Activated CD4-positive, alpha-beta T cell treated with anti-CD3 and anti-CD28 coated beads, Interleukin-2, amount 50 U/mL, for 24 hours (primary cell): ENCODE measurements around the gene ATP6V0E1.
A peak's percentile ranks its signal among the peaks of the same experiment; 100 is the strongest.
"Not testable (repeated sequence)": the region's sequence is repeated elsewhere in the genome, so short reads cannot be mapped to it uniquely, and the experiment has no call there.

Experiments
- DNase-seq, 2 donors: peaks; one replicate each; pipeline ENCODE4 v3.0.0-alpha.2; 2020; ENCODE audit warnings: low read depth in 1 of 2, low spot score in 1 of 2

ATP6V0E1 gene

GRCh38 chr5:173032730-173033129 lies 49.2 kb downstream of the ATP6V0E1 start:
- DNase-seq: no peak

- DNase-seq: no peak
These were observed 50.4 kb downstream of the ATP6V0E1 start for GRCh38 chr5:173033923-173034322.

DNA sequence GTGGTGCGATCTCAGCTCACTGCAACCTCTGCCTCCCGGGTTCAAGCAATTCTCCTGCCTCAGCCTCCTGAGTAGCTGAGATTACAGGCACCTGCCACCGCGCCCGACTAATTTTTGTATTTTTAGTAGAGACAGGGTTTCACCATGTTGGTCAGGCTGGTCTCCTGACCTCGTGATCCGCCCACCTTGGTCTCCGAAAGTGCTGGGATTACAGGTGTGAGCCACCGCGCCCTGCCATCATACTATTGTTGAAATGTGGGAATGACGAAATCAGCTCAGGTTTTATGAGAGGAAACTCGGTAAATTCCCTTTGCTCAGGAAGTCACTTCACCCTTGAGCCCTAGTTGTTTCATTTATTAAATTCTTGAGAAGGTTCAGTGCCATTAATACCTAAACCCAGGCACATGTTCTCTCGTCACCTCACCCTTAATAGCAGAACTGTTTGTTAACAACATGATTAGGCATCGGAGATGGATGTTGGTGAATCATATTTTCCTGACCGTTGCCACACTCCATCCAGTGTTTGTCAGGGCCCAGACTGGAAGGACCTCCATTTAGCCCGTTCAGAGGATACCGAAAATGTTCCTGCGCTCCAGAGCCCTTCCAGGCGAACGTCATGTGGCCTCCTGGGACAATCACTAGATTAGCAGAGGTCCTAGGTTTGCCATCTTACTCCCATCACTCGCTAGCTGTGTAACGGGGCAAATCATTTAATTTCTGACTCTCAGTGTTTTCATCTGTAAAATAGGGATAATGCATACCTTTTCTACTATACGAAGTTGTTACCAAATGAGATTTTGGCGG lies 52.5 kb downstream of the ATP6V0E1 start:
- DNase-seq: peak in 1 of 2 donors; percentile 12

DNA sequence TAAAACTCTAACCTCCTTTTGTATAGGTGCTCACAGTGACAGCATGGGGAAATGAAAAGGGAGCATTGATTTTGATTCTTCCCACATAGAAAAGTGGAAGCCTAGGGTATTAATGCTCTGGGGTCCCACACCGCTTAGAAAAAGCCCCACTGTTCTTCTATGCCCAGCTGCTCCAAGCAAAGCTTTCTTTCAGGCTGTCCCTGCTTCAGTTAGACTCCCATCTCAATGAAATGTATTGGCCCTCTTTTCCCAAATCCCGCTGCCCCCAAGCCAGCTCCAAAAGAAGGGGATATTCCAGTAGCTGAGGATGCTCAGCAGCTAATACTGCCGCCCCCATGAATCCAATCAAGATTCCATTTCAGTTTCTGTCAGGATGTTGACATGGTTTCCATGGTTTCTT lies 55.6 kb downstream of the ATP6V0E1 start:
- DNase-seq: no peak

DNA sequence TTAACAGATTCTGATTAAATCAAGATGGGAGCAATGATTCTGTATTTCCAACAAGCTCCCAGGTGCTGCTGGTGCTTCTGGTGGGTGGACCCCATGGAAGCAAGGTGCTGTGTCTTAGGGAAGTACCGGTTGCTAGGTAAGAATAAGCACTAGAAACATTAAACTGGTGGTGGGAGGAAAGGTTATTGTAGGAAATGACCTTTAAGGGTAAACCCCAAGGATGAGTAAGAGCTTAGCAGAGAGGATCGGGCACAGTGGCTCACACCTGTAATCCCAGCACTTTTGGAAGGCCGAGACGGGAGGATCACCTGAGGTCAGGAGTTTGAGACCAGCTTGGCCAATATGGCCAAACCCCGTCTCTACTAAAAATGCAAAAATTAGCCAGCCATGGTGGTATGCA lies 56.4 kb downstream of the ATP6V0E1 start:
- no peak for DNase-seq

- DNase-seq: no peak
These were observed 58.6 kb downstream of the ATP6V0E1 start for GRCh38 chr5:173041881-173042762.

- DNase-seq: no peak
These were observed 59.2 kb downstream of the ATP6V0E1 start for GRCh38 chr5:173042763-173043107.

GRCh38 chr5:173045474-173045873 lies 61.9 kb downstream of the ATP6V0E1 start:
- DNase-seq: no peak

DNA sequence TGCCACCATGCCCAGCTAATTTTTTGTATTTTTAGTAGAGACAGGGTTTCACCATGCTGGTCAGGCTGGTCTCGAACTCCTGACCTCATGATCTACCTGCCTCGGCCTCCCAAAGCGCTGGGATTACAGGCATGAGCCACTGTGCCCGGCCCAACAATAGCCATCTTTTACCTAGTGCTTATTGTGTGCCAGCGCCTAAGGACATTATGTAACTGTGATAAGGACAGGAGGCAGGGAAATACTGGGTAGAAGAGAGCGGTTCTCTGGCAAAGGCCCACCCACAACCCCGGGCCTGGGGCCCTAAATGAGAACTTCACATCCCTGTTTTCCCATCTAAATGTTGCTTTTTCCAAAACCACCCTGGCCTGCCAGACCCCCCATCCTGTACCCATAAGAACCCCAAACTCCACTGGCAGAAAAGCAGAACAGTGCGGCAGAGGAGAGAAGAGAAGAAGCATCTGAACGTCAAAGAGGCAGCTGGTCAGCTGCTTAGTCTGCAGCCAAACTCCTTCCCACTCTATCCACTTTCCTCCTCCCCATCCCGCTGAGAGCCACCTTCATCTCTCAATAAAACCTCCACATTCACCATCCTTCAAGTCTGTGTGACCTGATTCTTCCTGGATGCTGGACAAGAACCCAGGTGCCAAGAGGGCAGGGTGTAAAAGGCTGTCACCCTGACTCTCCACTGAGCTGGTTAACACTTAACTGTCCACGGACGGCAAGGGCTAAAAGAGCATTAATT lies 63.7 kb downstream of the ATP6V0E1 start:
- DNase-seq: not testable (repeated sequence)

DNA sequence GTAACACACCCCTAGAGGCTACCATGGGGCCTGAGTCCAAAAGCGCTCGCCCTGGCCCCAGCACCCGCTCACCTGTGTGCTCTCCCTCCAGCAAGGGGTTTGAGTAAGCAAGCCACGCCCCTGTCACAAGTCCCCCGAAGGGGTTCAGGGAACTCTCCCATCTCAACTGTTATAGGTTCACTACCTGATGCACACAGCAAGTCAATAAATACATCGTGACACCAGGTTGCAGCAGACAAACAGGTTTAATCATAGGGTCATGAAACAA lies 64.2 kb downstream of the ATP6V0E1 start:
- no peak for DNase-seq

- no peak for DNase-seq
These were observed 67.2 kb downstream of the ATP6V0E1 start for GRCh38 chr5:173050791-173051190.

DNA sequence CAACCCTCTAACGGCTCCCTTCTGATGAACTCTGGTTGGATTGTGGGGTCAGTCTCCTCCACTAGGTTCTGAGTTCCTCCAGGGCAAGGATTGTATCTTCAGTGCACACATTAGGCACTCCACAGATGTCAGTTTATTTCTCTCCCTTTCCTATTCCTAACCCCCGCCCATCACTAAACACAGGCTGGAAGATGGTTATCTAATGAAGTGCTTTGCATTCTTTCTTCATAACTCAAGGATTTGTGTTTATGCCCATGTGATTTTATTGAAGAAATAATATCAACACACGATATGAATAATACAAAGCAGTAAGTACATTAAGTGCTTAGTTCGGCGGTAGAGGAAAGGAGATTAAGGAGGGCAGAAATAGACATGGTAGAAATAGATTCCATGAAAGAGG lies 68.2 kb downstream of the ATP6V0E1 start:
- DNase-seq: no peak

GRCh38 chr5:173053041-173053440 lies 69.5 kb downstream of the ATP6V0E1 start:
- no peak for DNase-seq

DNA sequence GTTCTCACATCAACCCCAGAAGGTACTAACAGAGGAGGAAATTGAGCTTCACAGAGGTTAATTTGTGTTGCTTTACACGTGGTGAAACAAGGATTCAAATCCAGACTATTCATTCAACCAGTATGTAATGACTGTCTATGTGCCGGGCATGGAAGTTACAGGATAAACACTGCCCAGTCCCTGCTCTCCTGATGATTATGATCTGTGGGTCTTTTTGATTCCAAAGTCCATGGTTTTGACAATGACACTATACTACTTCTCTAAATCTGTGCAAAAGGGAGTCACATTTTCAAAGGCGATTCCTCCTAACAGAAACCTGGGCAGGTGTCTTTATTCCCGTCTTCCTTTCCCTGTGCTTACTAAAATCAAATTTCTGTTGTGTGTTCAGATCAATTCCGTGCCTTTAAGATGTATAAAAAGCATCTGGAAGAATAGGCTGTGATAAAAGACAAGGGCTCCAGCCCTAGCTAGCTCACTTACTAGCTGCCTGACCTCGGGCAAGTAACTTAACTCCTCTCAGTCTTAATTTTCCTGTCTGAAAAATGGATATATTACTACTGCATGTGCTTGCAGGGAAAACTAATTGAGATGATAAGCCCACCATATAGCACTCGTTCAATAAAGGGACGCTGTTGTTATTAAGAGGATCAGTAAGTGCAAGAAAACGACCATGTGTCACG lies 71.6 kb downstream of the ATP6V0E1 start:
- no peak for DNase-seq

DNA sequence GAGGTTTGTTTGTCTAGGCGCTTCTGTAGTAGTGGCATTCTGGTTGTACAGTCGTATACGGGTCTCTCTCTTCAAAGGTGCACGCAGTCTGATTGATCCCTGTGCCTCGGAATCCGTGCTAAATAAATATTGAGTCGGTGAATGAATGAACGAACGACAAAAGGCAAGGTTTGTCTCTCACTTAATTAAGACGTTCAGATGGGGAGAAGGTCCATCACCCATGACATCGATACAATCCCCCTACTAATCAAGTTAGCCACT lies 72.1 kb downstream of the ATP6V0E1 start:
- peak in 1 of 2 donors; percentile 6 for DNase-seq

GRCh38 chr5:173055983-173056782 lies 72.6 kb downstream of the ATP6V0E1 start, which contains the start of gene CREBRF:
TSS of gene CREBRF (plus strand) at chr5:173056352. CDS start at chr5:173080776, 24,424 bp downstream.
- DNase-seq: peak; percentile 94 to 96

DNA sequence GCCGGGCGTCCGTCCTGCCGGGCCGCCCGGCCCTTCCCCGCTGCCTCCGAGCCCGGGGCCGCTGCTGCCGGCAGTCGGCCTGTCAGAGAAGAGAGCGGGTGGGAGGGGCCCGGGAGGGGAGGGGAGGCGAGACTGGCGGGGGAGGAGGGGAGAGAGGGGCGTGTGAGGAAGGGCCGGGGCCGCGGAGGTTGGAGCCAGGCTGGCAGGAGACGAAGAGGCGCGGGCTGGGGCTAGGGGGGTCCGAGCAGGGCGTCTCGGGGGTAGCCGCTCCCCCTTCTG lies 73.2 kb downstream of the ATP6V0E1 start:
- no peak for DNase-seq

- DNase-seq: peak; percentile 96 to 98
These were observed 73.7 kb downstream of the ATP6V0E1 start for GRCh38 chr5:173057062-173057924.

DNA sequence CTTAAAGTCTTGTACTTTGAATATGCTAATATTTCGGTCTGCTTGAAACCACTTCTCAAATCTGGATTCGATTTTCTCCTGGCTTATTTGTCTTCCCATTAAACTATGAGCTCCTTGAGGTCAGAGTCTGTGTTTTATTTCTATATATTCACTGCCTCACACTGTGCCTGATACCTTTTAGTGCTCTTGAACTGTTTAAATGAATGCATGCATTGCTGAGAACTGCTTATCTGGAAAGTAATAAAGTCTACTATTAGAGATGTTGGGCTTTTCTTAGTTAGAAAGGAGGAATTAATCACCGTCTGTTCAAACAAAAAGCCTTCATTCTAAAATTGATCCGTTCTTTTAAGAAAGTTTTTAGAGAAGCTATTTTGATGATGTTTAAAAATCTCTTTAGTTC lies 78.6 kb downstream of the ATP6V0E1 start:
- DNase-seq: no peak

DNA sequence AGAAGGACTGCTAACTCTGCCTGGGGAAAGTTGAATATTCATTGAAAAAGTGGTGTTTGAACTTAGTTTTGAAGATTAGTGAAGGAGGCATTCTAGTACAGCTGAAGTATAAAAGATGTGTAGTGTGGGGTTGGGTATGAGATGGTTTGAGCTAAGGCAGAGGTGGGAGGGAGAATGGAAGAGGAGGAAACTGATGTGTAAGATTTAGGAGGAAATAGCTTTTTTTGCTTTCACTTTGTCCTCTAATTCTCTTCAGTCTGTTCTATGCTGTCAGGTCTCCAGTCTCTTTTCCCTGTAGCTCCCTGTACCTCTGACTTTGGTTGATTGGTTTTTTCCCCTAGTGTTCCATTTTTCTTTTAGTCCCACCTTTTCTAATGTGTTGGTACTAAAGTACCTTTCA lies 81.6 kb downstream of the ATP6V0E1 start:
- no peak for DNase-seq
